GM13976 (cell line): ENCODE results near the gene NAP1L1.

Source experiments
- DNase-seq: peaks from one replicate; pipeline ENCODE4 v3.0.0; 2012; ENCODE audit warnings: low spot score
- CTCF ChIP-seq: IDR thresholded peaks from 2 replicates; pipeline ENCODE4 v1.5.1; 2012; ENCODE audit warnings: borderline replicate concordance, mild to moderate bottlenecking; ENCODE audit not compliant: insufficient read depth; ENCODE audit errors: extremely low read depth, missing control alignments, control extremely low read depth
- in situ Hi-C: fragments of 300-500 bp; cut with MboI; formaldehyde crosslinking; loops from one replicate; pipeline ENCODE4 v1.12.0; 2022; ENCODE audit warnings: low sequenced_read_pairs, mixed read lengths, inconsistent platforms; ENCODE audit not compliant: unreplicated experiment

The NAP1L1 gene

GRCh38 chr12:76083904-76084862 is at the start of gene NAP1L1:
NAP1L1 (minus strand) TSS chr12:76084685; CDS start chr12:76074219, 10,466 bp downstream.
- peak; percentile 4 for TF ChIP-seq CTCF
- DNase-seq, result peak; percentile 97
- in situ Hi-C loops, result loop anchor here (25.0 kb wide), 2 partner anchors 253 to 703 kb away; partner anchors contain the start of gene BBS10

- DNase-seq, result no peak
- in situ Hi-C loops, result no loop called here
- TF ChIP-seq CTCF, result no peak
Measured at GRCh38 chr12:76127588-76127987, 43.1 kb upstream of the NAP1L1 start.

- in situ Hi-C loops, result no loop called here
- DNase-seq, result no peak
- TF ChIP-seq CTCF, result no peak
Measured at GRCh38 chr12:76124456-76124855, 40.0 kb upstream of the NAP1L1 start.

GRCh38 chr12:76123259-76124212 is 39.1 kb upstream of the NAP1L1 start:
- no peak for TF ChIP-seq CTCF
- in situ Hi-C loops, result no loop called here
- no peak for DNase-seq

GRCh38 chr12:76119887-76120286 is 35.4 kb upstream of the NAP1L1 start:
- in situ Hi-C loops, result no loop called here
- DNase-seq, result no peak
- TF ChIP-seq CTCF, result no peak

- DNase-seq, result no peak
- in situ Hi-C loops, result no loop called here
- TF ChIP-seq CTCF, result no peak
Measured at GRCh38 chr12:76117751-76118150, 33.3 kb upstream of the NAP1L1 start.
